Stimulated activated CD4-positive, alpha-beta T cell treated with anti-CD3 and anti-CD28 coated beads, Interleukin-2, amount 100 ng/mL, for 24 hours (primary cell): Measurements from ENCODE around the gene RAD51B.
"Not testable (repeated sequence)": the region's sequence is repeated elsewhere in the genome, so short reads cannot be mapped to it uniquely, and the experiment has no call there.

ENCODE experiments used
- DNase-seq, 2 donors: peaks; one replicate each; pipeline ENCODE4 v3.0.0-alpha.2; 2020

Gene RAD51B

GRCh38 chr14:68685419-68686204, 866.0 kb downstream of the RAD51B start:
- peak; percentile 71 to 76 for DNase-seq

GRCh38 chr14:68686205-68686465, 866.6 kb downstream of the RAD51B start:
- DNase-seq, result no peak

GRCh38 chr14:68686724-68687123, 867.1 kb downstream of the RAD51B start:
- DNase-seq, result no peak

DNA sequence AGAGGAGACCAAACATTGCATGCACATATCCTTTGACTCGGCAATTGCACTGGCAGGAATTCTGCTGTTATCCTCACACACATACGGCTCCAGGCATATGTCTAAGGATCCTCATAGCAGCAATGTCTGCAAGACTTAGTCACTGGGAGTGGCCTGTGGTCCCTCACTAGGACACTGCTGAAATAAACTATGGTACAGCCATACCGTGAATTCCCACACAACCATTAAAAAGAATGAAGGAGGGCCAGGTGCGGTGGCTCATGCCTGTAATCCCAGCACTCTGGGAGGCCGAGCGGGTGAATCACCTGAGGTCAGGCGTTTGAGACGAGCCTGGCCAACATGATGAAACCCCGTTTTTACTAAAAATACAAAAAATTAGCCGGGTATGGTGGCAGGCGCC, 868.2 kb downstream of the RAD51B start:
- DNase-seq, result no peak

GRCh38 chr14:68688872-68689371, 869.3 kb downstream of the RAD51B start:
- DNase-seq, result no peak

GRCh38 chr14:68689511-68689910, 869.9 kb downstream of the RAD51B start:
- DNase-seq, result no peak

- no peak for DNase-seq
These were observed 870.7 kb downstream of the RAD51B start for GRCh38 chr14:68690089-68690958.

DNA sequence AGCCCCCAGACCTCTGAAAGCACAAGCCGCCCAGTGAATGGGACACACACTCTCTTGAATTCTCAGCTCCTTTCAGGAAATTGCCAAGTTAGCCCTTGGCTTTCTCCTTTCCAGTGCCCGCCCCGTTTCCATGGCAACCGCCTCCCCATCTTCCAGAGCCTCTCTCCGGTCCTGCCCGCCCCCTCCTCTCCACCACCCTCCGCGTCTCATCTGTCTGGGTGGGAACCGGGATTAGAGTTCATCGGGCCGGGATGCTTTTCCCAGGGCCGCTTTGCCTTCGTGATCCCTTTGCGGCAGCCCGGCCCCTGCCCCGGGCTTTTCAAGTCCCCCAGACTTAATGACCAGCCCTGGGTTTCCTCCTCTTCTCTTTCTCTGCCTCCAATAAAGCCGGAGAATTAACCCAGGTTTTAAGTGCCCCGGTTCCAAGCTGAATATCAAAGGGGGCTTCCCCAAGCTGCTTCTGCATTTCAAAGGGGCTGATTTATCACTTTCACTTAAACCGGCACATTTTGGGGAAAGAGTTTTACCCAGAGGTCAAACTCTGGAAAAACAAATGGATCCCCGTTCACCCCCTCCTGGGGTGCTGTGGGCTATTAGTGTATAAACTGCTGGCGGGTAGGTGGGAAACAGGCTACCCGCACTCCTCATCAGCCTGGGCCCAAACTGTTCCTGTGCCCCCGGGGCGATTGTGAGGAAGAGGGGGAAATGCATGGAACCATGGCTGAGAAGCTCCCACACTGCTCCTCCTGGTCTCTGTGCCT, 871.6 kb downstream of the RAD51B start:
- DNase-seq, result no peak

DNA sequence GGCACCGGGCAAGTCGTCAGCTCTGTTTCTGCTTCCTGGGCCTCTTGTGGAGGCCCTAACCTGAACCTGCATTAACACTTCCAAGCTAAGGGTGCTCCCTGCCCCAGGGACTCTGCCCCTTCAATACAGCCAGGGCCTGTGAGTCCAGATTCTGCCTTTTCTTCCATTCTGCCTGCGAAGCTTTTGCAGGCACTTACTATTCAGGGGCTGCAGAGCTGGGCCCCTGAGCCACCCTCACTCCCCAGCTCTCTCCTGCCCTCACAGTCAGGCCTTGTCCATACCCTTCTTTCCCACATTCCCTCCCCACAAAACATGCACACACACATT, 872.2 kb downstream of the RAD51B start:
- DNase-seq, result no peak

GRCh38 chr14:68692216-68692615, 872.6 kb downstream of the RAD51B start:
- DNase-seq, result no peak

- no peak for DNase-seq
These were observed 873.6 kb downstream of the RAD51B start for GRCh38 chr14:68692916-68693771.

DNA sequence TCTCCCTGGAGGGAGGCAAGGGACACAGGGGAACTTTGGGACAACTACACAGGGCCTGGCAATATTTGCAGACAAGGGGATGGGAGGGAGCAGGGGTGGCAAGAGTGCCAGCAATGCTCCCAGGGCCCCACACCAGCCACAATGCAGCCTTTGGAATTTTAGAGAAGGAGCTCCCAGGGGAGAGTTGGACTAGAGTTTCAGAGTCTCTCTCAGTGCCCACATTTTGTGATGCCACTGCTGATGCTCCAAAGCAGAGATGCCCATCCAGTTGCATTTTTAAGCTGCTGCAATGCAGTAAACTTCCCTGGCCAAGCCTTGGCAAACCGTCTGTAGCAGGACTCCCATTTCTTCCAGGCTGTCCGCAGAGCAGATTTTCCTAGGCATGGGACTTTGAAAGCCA, 874.3 kb downstream of the RAD51B start:
- no peak for DNase-seq

DNA sequence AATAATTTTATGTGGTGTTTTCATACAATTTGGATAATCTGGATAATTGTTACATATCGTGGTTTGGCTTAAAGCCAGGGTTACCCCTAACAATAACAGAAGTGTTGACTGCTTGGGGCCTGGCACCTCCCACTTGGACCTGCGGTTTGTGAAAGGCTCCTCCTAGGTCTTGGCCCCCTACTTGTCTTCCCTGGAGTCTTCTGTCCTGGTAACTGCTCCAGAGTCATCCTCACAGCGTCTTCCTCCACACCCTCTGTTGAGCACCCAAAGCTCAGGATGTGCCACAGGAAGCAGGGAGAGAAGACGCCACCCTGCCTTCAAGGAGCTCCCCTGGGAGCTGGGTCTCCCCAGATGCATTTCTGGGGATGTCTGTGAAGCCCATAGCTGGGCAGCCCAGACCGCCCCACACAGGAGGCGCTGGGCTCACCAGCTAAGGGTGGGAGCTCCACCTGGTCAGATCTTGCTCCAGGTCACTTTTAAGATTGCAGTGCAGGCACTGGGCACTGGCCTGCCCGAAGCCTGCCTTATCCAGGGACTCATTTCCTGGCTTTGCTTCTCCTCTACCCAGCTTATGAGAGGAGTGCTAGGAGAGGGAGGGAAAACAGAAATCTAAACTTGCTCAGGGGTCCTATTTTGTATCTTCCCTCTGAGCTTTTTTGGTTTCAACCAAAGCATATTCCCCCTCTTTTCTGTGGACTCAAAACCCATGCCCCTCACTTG, 875.1 kb downstream of the RAD51B start:
- DNase-seq, result no peak

DNA sequence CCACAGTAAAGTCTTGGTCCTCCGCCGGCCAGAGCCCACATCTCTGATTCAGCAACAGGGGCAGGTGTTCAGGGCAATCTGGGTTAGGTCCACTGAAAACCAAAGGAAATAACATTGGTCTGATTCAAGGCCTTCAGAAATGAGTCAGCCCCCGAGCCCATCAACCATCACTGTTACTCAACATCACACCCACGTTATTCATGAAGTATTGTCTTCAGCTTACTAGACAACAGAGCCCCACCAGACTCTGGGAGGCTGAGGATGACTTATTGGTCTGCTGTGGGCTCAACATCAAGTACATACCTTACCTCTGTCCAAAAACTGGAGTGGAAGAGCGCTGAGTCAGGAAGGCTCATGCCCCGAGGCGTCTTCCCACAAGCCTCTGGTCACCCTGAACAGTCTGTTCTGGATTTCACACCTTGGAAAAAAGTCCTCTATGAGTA, 875.8 kb downstream of the RAD51B start:
- DNase-seq, result peak; percentile 16 to 37

GRCh38 chr14:68695856-68696255, 876.3 kb downstream of the RAD51B start:
- no peak for DNase-seq

GRCh38 chr14:68696266-68696665, 876.7 kb downstream of the RAD51B start:
- no peak for DNase-seq

GRCh38 chr14:68696721-68697495, 877.3 kb downstream of the RAD51B start:
- no peak for DNase-seq

DNA sequence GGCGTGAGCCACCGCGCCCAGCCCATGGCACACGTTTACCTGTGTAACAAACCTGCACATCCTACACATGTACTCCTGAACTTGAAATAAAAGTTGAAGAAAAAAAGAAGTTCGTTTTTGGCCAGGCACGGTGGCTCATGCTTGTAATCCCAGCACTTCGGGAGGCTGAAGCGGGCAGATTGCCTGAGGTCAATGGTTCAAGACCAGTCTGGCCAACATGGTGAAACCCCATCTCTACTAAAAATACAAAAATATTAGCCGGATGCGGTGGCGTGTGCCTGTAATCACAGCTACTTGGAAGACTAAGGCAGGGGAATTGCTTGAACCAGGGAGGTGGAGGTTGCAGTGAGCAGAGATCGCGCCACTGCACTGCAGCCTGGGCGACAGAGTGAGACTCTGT, 879.2 kb downstream of the RAD51B start:
- not testable (repeated sequence) for DNase-seq

DNA sequence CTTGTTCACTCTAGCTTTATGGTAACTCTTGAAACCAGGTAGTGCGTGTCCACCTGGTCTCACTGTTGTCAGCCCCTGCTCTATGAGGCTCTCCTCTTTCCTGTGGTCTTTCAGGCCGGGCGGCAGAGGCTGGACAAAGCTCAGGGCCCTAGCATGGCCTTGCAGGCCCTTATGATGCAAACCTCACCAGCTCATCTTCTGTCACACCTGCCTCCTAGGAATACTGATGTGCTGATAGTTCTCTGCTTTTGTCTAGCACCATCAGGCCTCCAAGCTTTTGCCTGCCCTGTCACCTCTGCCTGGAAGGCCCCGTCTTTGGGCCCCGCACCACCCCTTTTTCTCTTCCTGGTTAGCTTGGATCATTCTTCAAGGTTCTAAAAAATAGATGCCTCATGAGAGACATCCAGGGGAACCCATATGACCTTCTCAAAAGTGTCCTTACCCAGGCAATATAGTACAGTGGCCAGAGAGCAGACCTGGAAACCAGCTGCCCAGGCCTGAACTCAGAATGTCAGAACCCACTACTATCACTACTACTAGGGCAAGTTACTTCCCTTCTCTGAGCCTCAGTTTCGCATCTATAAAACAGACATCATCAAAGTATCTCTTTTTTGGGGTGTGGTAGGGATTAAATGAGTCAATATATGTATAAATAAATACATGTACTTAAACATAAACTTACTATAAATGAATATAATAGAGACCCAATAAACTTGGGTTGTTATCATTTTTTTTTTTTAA, 881.6 kb downstream of the RAD51B start:
- no peak for DNase-seq

DNA sequence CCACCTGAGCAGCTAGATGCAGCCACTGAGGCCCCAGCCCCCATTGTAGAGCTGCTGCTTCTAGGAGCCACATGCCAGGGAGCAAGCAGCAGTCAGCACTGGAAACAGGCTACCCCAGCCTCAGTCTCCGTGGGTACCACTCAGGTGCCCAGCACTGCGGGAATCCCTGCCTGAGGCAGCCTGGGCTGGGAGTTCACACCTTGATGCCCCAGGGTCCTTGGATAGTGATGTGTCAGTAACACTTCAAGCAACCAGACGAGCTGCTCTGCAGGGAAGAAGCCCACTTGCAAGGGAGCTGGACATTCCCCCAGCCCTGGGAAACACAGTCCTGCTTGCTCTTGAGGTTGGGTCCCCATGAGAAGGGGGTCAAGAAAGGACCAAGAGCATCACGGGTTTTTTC, 882.6 kb downstream of the RAD51B start:
- DNase-seq, result no peak
